ENCODE measurements around the gene PTF1A.

GRCh38 chr10:23217471-23217870, 25.4 kb downstream of the PTF1A start:
- TF ChIP-seq CTCF (IDR thresholded peaks at IDR 0.05) (no peak), EZH2phosphoT487 (IDR thresholded peaks at IDR 0.05) (no peak)
